Left ventricle myocardium superior (tissue), 1 donor: Measurements from ENCODE around the gene PHACTR2. TPM values are rescaled to one million over a fixed set of nuclear protein-coding genes. Genes with fewer than 3 reads are reported as not detected.
"Not testable (repeated sequence)": the region's sequence is repeated elsewhere in the genome, so short reads cannot be mapped to it uniquely, and the experiment has no call there.

Experiments
- ATAC-seq: fragments of 200-7000 bp; cut with Tn5 transposase; one replicate; pipeline ENCODE4 v1.9.1; 2020; ENCODE audit warnings: mild to moderate bottlenecking, moderate library complexity
- DNase-seq: peaks from one replicate; pipeline ENCODE4 v3.0.0-alpha.2; 2020
- intact Hi-C: fragments of 100-400 bp; cut with micrococcal nuclease; formaldehyde crosslinking; loops from one replicate; pipeline ENCODE4 v1.11.0; 2022
- total RNA-seq: library from RNA; stranded (reverse); fragmentation: NEBNext Ultra II Directional; extraction: Animal tissue kit (Norgen Biotek cat#: 25700); gene quantifications from one replicate; pipeline ENCODE4 v1.2.1, GENCODE V29; 2021
- donor health status: DM: no; HTN: yes; CAD: no; lungs with severe emphysema.

The PHACTR2 gene
- total RNA-seq, 1 donor from 2014 or later, result 88.1 TPM

DNA sequence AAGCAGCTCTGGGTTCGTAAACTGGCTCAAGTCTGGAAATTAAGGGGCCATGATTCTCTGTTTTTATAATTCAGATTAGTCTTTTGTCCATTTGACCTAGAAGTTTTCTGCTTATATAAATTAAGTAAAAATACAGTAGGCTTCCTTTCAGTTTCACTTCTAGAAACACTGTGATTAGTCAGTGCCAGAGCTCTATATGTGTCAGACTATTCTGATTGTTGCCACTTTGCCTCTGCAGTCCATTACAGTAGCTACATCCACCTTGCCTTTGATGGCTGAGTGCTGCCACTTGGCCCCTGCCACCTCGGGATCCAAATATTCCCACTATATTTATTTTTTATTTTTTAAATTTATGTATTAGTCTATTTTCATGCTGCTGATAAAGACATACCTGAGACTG is 194.4 kb downstream of the PHACTR2 start:
- DNase-seq (no peak), ATAC-seq (no peak)
- intact Hi-C loops, result no loop called here

GRCh38 chr6:143873600-143873999 is 195.8 kb downstream of the PHACTR2 start:
- ATAC-seq, intact Hi-C loops, DNase-seq: not testable (repeated sequence)

- DNase-seq, intact Hi-C loops, ATAC-seq: not testable (repeated sequence)
These were observed 196.7 kb downstream of the PHACTR2 start for GRCh38 chr6:143874503-143874902.

DNA sequence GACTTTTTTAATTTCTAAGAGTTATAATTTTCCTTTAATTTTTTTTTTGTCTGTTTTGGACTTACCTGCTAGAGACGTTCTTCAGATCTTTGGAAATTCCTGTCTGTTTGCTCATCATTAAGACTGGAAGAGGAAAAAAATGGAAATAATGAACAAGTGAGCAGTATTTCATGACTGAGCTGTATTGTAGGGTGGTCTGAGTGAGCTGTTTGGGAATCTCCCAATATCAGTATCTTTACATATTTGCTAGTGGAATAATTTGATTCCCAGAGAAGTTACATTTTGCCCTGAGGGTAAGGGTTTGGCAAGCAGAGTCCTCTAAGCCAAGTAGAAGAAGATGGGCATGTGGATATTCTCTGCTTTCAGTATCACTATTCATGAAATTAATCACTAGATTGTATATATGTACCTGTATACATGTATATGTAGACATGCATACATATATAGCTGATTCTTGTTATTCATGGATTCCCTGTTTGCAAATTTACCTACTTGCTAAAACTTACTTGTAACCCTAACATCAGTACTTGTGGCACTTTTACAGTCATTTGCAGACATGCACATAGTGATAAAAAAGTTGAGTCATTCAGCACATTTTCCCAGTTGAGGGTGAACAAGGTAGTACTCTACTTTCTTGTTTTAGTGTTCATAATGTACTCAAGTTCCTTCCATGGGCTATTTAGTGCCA is 200.0 kb downstream of the PHACTR2 start:
- ATAC-seq (no peak), DNase-seq (no peak)
- intact Hi-C loops, result no loop called here

GRCh38 chr6:143878272-143878760 is 200.6 kb downstream of the PHACTR2 start:
- ATAC-seq, result no peak
- intact Hi-C loops, result no loop called here
- no peak for DNase-seq

DNA sequence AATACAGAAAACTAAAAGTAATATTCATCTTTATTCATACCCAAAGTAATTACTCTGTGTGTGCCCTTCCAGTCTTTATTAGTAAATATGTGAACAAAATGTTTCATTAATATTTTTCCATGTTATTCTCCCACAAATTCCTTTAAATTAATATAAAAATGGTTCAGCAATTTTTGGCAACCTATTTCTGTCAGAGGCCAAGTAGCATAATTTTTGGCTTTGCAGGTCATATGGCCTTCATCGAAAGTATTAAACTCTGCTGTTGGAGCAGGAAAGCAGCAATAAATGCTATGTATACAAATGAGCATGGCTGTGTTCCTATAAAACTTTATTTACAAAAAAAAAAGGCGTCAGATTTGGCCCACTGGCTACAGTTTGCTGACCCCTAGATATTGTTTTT is 202.6 kb downstream of the PHACTR2 start:
- intact Hi-C loops, result no loop called here
- DNase-seq (no peak), ATAC-seq (no peak)

Other genes with a start within 250 kb of the PHACTR2 start
- gene ADAT2, start 227.3 kb upstream of the PHACTR2 start, total RNA-seq, result 1.9 TPM
- 21.7 TPM for gene PEX3, start 227.2 kb upstream of the PHACTR2 start, total RNA-seq
- gene FUCA2, start 166.2 kb upstream of the PHACTR2 start, total RNA-seq, result 35.0 TPM
- gene LTV1, start 165.4 kb downstream of the PHACTR2 start, total RNA-seq, result 12.6 TPM
- not detected for gene ZC2HC1B, start 186.5 kb downstream of the PHACTR2 start, total RNA-seq